AML-193 (cell line): ENCODE measurements around the gene RRN3.
A peak's percentile ranks its signal among the peaks of the same experiment; 100 is the strongest.
"Not testable (repeated sequence)": the region's sequence is repeated elsewhere in the genome, so short reads cannot be mapped to it uniquely, and the experiment has no call there.

Experiments used
- DNase-seq, 2 experiments: peaks; one replicate each; lab custom pipeline; 2025; lab: John Stamatoyannopoulos, UW

Gene RRN3

GRCh38 chr16:15099366-15099909, 5.4 kb upstream of the RRN3 start:
- DNase-seq, result not testable (repeated sequence)

GRCh38 chr16:15096583-15096972, 2.5 kb upstream of the RRN3 start:
- DNase-seq, result not testable (repeated sequence)

GRCh38 chr16:15093571-15093954, 509 bp downstream of the RRN3 start:
- DNase-seq, result not testable (repeated sequence)

- not testable (repeated sequence) for DNase-seq
These were observed 3.3 kb downstream of the RRN3 start for GRCh38 chr16:15090663-15091269.

GRCh38 chr16:15082788-15083187, 11.3 kb downstream of the RRN3 start:
- not testable (repeated sequence) for DNase-seq

GRCh38 chr16:15080883-15081282, 13.2 kb downstream of the RRN3 start:
- DNase-seq, result not testable (repeated sequence)

GRCh38 chr16:15076161-15076560, 17.9 kb downstream of the RRN3 start:
- DNase-seq, result not testable (repeated sequence)

- no peak for DNase-seq
These were observed 21.0 kb downstream of the RRN3 start for GRCh38 chr16:15073101-15073500.

GRCh38 chr16:15071916-15072769, 21.9 kb downstream of the RRN3 start:
- DNase-seq, result peak in 1 of 2 experiments; percentile 10

GRCh38 chr16:15071013-15071412, 23.1 kb downstream of the RRN3 start:
- DNase-seq, result not testable (repeated sequence)

GRCh38 chr16:15066690-15067089, 27.4 kb downstream of the RRN3 start:
- not testable (repeated sequence) for DNase-seq

- not testable (repeated sequence) for DNase-seq
These were observed 28.1 kb downstream of the RRN3 start for GRCh38 chr16:15065961-15066360.

- not testable (repeated sequence) for DNase-seq
These were observed 31.8 kb downstream of the RRN3 start for GRCh38 chr16:15062085-15062810.

GRCh38 chr16:15059324-15059723, 34.7 kb downstream of the RRN3 start:
- no peak for DNase-seq

- DNase-seq, result no peak
These were observed 36.2 kb downstream of the RRN3 start for GRCh38 chr16:15057681-15058417.

GRCh38 chr16:15055141-15056053, 38.7 kb downstream of the RRN3 start:
- peak in 1 of 2 experiments; percentile 40 for DNase-seq

- no peak for DNase-seq
These were observed 39.5 kb downstream of the RRN3 start for GRCh38 chr16:15054357-15055140.

GRCh38 chr16:15053904-15054303, 40.2 kb downstream of the RRN3 start:
- DNase-seq, result no peak

- DNase-seq, result no peak
These were observed 41.2 kb downstream of the RRN3 start for GRCh38 chr16:15052747-15053476.
